MM.1S (cell line): Measurements from ENCODE around the gene RPL29.

ENCODE experiments used
- DNase-seq: peaks from one replicate; pipeline ENCODE4 v3.0.0-alpha.2; 2015
- H2AFZ ChIP-seq: fragments of 300-600 bp; sonication (generic); 2 replicates; pipeline ENCODE4 v1.6.0; 2016; ENCODE audit warnings: antibody characterized with exemption, low read length
- H3F3A ChIP-seq: fragments of 300-600 bp; sonication (generic); 2 replicates; pipeline ENCODE4 v1.6.1; 2016; ENCODE audit warnings: mild to moderate bottlenecking, antibody characterized with exemption, low read length, moderate library complexity, mixed read lengths; ENCODE audit not compliant: insufficient read depth
- H3K27ac ChIP-seq: fragments of 300-600 bp; sonication (generic); 2 replicates; pipeline ENCODE4 v1.5.1; 2016; ENCODE audit warnings: mild to moderate bottlenecking, low read length
- H3K27me3 ChIP-seq: fragments of 300-600 bp; sonication (generic); replicated peaks from 2 replicates; pipeline ENCODE4 v1.6.0; 2016; ENCODE audit warnings: low read length; ENCODE audit not compliant: insufficient read depth
- H3K36me3 ChIP-seq: fragments of 300-600 bp; sonication (generic); replicated peaks from 2 replicates; pipeline ENCODE4 v1.6.1; 2016; ENCODE audit warnings: mild to moderate bottlenecking, low read length, mixed read lengths; ENCODE audit not compliant: insufficient read depth
- H3K4me1 ChIP-seq: fragments of 300-600 bp; sonication (generic); 2 replicates; pipeline ENCODE4 v1.6.1; 2016; ENCODE audit warnings: low read length, mixed read lengths
- H3K4me2 ChIP-seq: fragments of 300-600 bp; sonication (generic); 2 replicates; pipeline ENCODE4 v1.6.0; 2016; ENCODE audit warnings: low read depth, low read length
- H3K4me3 ChIP-seq: fragments of 300-600 bp; sonication (generic); 2 replicates; pipeline ENCODE4 v1.5.1; 2016; ENCODE audit warnings: low read length, mixed read lengths
- H3K79me2 ChIP-seq: fragments of 300-600 bp; sonication (generic); 2 replicates; pipeline ENCODE4 v1.6.1; 2016; ENCODE audit warnings: mixed run types, low read length, mixed read lengths
- H3K9ac ChIP-seq: fragments of 300-600 bp; sonication (generic); 2 replicates; pipeline ENCODE4 v1.6.1; 2016; ENCODE audit warnings: low read length, mixed read lengths
- H3K9me2 ChIP-seq: fragments of 300-600 bp; sonication (generic); replicated peaks from 2 replicates; pipeline ENCODE4 v1.6.1; 2016; ENCODE audit warnings: mild to moderate bottlenecking, low read length, mixed read lengths; ENCODE audit not compliant: insufficient read depth
- H3K9me3 ChIP-seq: fragments of 300-600 bp; sonication (generic); replicated peaks from 2 replicates; pipeline ENCODE4 v1.6.1; 2016; ENCODE audit warnings: mild to moderate bottlenecking, low read length, mixed read lengths; ENCODE audit not compliant: insufficient read depth
- H4K20me1 ChIP-seq: fragments of 300-600 bp; sonication (generic); 2 replicates; pipeline ENCODE4 v1.6.1; 2016; ENCODE audit warnings: mild to moderate bottlenecking, low read length, moderate library complexity, mixed read lengths; ENCODE audit not compliant: insufficient read depth
- EZH2 ChIP-seq: fragments of 300-600 bp; sonication (generic); optimal IDR thresholded peaks from 2 replicates; pipeline ENCODE3; 2017; ENCODE audit warnings: low read depth, mild to moderate bottlenecking, antibody characterized with exemption, low read length, mixed read lengths
- EZH2phosphoT487 ChIP-seq: fragments of 300-600 bp; sonication (generic); IDR thresholded peaks from 2 replicates; pipeline ENCODE4 v1.6.1; 2018; ENCODE audit warnings: antibody characterized with exemption, low read length
- TF ChIP-seq, protein P1 (sequence below): fragments of 300-600 bp; sonication (generic); IDR thresholded peaks from 2 replicates; pipeline ENCODE4 v1.5.1; 2016; ENCODE audit warnings: antibody characterized with exemption, low read length, mixed read lengths

RPL29 gene

DNA sequence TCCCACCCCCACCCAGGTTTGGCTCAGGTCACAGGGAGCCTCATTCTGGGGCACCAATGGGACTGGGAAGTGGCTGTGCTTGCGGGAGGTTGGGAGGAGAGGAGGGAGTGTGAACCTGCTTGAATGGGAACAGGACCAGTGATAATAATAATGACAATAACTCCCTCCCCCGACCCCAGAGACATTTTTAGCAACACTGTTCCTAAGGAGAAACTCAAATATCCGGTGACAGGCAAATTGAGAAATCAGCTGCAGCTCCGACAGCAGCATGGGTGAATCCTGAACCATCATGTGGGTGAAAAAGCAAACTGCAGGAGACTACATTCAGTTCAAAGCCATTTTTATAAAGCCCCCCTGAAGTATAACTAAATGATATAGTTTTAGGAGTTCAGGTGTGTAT, 11.6 kb upstream of the RPL29 start:
- Histone ChIP-seq H3K9ac (no peak overlapping the region), H3K9me2 (no peaks in the 10 kb centered on the region), H3K4me1 (no peaks in the 10 kb centered on the region), H3K4me2 (no peak overlapping the region), H3K4me3 (no peak overlapping the region), H2AFZ (no peak overlapping the region), H3K27me3 (peaks cover 2% of the 10 kb centered on the region; the same call in 1 of the 2 replicates), H3K27ac (no peak overlapping the region), H3K36me3 (no peaks in the 10 kb centered on the region), H3K9me3 (no peaks in the 10 kb centered on the region), H3F3A (no peaks in the 10 kb centered on the region), H4K20me1 (no peaks in the 10 kb centered on the region), H3K79me2 (no peaks in the 10 kb centered on the region)
- TF ChIP-seq, protein P1, sequence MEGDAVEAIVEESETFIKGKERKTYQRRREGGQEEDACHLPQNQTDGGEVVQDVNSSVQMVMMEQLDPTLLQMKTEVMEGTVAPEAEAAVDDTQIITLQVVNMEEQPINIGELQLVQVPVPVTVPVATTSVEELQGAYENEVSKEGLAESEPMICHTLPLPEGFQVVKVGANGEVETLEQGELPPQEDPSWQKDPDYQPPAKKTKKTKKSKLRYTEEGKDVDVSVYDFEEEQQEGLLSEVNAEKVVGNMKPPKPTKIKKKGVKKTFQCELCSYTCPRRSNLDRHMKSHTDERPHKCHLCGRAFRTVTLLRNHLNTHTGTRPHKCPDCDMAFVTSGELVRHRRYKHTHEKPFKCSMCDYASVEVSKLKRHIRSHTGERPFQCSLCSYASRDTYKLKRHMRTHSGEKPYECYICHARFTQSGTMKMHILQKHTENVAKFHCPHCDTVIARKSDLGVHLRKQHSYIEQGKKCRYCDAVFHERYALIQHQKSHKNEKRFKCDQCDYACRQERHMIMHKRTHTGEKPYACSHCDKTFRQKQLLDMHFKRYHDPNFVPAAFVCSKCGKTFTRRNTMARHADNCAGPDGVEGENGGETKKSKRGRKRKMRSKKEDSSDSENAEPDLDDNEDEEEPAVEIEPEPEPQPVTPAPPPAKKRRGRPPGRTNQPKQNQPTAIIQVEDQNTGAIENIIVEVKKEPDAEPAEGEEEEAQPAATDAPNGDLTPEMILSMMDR: no peak
- no peak for TF ChIP-seq EZH2
- TF ChIP-seq EZH2phosphoT487: no peak
- DNase-seq: no peak

DNA sequence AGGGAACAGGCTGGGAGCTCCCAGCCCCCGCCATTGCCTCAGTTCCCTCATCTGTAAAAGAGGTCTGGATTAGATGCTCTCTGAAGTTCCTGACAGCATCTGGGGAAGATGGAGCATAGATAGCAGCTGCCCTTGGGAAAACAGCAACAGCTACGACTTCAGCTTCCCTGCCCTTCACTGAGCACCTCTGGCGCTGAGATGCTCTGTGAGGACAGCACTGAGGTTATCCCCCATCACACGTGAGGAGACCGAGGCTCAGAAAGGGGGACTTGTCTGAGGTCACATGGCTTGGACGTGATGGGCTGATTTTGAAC, 11.1 kb upstream of the RPL29 start:
- no peak overlapping the region for H3K9ac ChIP-seq
- H3K79me2 ChIP-seq: no peaks in the 10 kb centered on the region
- H3K4me3 ChIP-seq: no peak overlapping the region
- H3K27me3 ChIP-seq: peaks cover 2% of the 10 kb centered on the region; the same call in 1 of the 2 replicates
- no peak overlapping the region for H3K27ac ChIP-seq
- TF ChIP-seq EZH2 (no peak), EZH2phosphoT487 (no peak)
- TF ChIP-seq, protein P1: no peak
- no peaks in the 10 kb centered on the region for H3K9me2 ChIP-seq
- no peak overlapping the region for H3K4me2 ChIP-seq
- no peak for DNase-seq
- H3K36me3 ChIP-seq: no peaks in the 10 kb centered on the region
- H3F3A ChIP-seq: no peaks in the 10 kb centered on the region
- H3K9me3 ChIP-seq: no peaks in the 10 kb centered on the region
- H2AFZ ChIP-seq: no peak overlapping the region
- H4K20me1 ChIP-seq: no peaks in the 10 kb centered on the region
- H3K4me1 ChIP-seq: no peaks in the 10 kb centered on the region

DNA sequence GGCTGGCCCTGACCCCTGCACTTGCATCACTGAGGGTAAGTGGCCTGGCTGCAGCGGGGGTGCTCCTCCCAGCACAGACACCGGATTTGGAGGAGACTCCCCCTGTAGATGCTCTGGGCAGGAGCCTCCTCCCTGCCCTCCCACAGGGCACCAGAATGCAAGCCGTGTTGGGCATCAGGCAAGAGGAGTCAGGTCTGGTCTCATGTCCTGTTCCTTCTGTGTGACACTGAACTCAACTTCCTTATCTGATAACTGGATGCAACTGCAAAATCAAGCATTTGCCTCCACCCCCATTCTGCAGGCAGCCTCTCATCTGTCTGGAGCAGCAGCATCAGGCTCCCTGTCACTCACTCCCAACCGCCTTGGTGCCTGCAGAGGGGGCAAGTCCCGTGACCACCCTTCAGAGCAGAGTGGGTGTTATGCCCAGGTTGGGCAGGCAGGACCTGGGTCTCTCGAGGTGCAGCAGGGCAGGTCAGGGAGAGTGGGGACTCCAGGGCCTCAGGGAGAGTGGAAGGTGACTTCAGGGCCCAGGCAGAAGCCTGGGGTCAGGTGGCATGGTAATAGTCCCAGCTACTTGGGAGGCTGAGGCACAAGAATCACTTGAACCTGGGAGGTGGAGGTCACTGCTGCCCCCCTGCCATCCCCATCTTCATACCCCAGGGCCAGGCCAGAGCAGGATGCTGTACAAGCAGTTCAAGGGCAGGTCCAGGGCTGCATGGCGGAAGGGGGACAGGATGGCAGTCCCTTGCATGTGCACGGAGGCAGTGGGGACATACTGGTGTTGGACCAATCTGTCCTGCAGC, 10.5 kb upstream of the RPL29 start:
- H3K36me3 ChIP-seq: no peaks in the 10 kb centered on the region
- H3K9ac ChIP-seq: no peak overlapping the region
- H4K20me1 ChIP-seq: no peaks in the 10 kb centered on the region
- H3K79me2 ChIP-seq: no peaks in the 10 kb centered on the region
- H2AFZ ChIP-seq: no peak overlapping the region
- no peaks in the 10 kb centered on the region for H3K4me1 ChIP-seq
- H3K9me3 ChIP-seq: no peaks in the 10 kb centered on the region
- no peak overlapping the region for H3K4me3 ChIP-seq
- H3K27me3 ChIP-seq: peaks cover 2% of the 10 kb centered on the region; the same call in 1 of the 2 replicates
- TF ChIP-seq EZH2phosphoT487 (no peak), EZH2 (no peak)
- TF ChIP-seq, protein P1: no peak
- no peaks in the 10 kb centered on the region for H3F3A ChIP-seq
- no peak overlapping the region for H3K27ac ChIP-seq
- DNase-seq: no peak
- H3K9me2 ChIP-seq: no peaks in the 10 kb centered on the region
- no peak overlapping the region for H3K4me2 ChIP-seq
